CD14-positive monocyte (primary cell): Measurements from ENCODE around the gene DPYSL3. TPM values are rescaled to one million over a fixed set of nuclear protein-coding genes. Genes with fewer than 3 reads are reported as not detected.

Experiments used
- DNase-seq, 3 donors: peaks; one replicate each; pipeline ENCODE4 v3.0.0-alpha.2; 2011 to 2022
- H2AFZ ChIP-seq: 2 replicates; pipeline ENCODE4 v1.6.0; 2012; ENCODE audit warnings: mild to moderate bottlenecking, low read depth, low read length, inconsistent platforms; ENCODE audit not compliant: insufficient read depth, poor library complexity, severe bottlenecking
- H3K27ac ChIP-seq, 2 donors: 1 replicate in 1 of 2; 2 replicates in 1 of 2; pipeline ENCODE4 v1.5.1; 2012 to 2013; ENCODE audit warnings: low read length in 2 of 2, control low read depth in 1 of 2, inconsistent platforms in 1 of 2, low read depth in 1 of 2, mild to moderate bottlenecking in 1 of 2
- H3K27me3 ChIP-seq, 2 donors: one replicate each; pipeline versions ENCODE4 v1.6.0 to v1.6.1; 2011 to 2013; ENCODE audit warnings: low read length in 2 of 2; ENCODE audit not compliant: control insufficient read depth in 2 of 2, insufficient read depth in 2 of 2
- H3K36me3 ChIP-seq, 2 donors: replicated peaks in 1 of 2; 1 replicate in 1 of 2; 2 replicates in 1 of 2; pipeline versions ENCODE4 v1.5.1 to v1.6.1; 2012 to 2013; ENCODE audit warnings: low read length in 2 of 2, control low read depth in 1 of 2, inconsistent platforms in 1 of 2, mild to moderate bottlenecking in 1 of 2; ENCODE audit not compliant: insufficient read depth in 2 of 2, control insufficient read depth in 1 of 2
- H3K4me1 ChIP-seq, 2 donors: 1 replicate in 1 of 2; 2 replicates in 1 of 2; pipeline versions ENCODE4 v1.5.1 to v1.6.1; 2012 to 2013; ENCODE audit warnings: low read length in 2 of 2, control low read depth in 1 of 2, inconsistent platforms in 1 of 2, mild to moderate bottlenecking in 1 of 2, moderate library complexity in 1 of 2; ENCODE audit not compliant: insufficient read depth in 2 of 2, control insufficient read depth in 1 of 2
- H3K4me2 ChIP-seq: replicated peaks from 2 replicates; pipeline ENCODE3; 2012; ENCODE audit warnings: low read length, moderate library complexity, mild to moderate bottlenecking; ENCODE audit not compliant: poor library complexity, severe bottlenecking; ENCODE audit errors: extremely low read depth
- H3K4me3 ChIP-seq, 3 experiments: fragments of 200-600 bp in 1 of 3; sonication (generic) in 1 of 3; replicated peaks in 1 of 3; 1 replicate in 2 of 3; 2 replicates in 1 of 3; pipeline ENCODE4 v1.5.1; 2011 to 2013; ENCODE audit warnings: low read length in 3 of 3, mild to moderate bottlenecking in 3 of 3, control low read depth in 2 of 3, low read depth in 2 of 3, inconsistent platforms in 1 of 3, moderate library complexity in 1 of 3
- H3K79me2 ChIP-seq: 2 replicates; pipeline ENCODE4 v1.6.0; 2012; ENCODE audit warnings: mild to moderate bottlenecking, control low read depth, inconsistent platforms, low read length, moderate library complexity; ENCODE audit not compliant: insufficient read depth
- H3K9ac ChIP-seq: 2 replicates; pipeline ENCODE4 v1.6.0; 2017; ENCODE audit warnings: low read length, mild to moderate bottlenecking; ENCODE audit not compliant: insufficient read depth, poor library complexity, severe bottlenecking
- H3K9me3 ChIP-seq, 2 donors: replicated peaks in 1 of 2; 1 replicate in 1 of 2; 2 replicates in 1 of 2; pipeline versions ENCODE4 v1.5.1 to v1.6.1; 2012 to 2013; ENCODE audit warnings: low read length in 2 of 2, control low read depth in 1 of 2; ENCODE audit not compliant: control insufficient read depth in 1 of 2, insufficient read depth in 1 of 2
- H4K20me1 ChIP-seq: 2 replicates; pipeline ENCODE4 v1.6.0; 2012; ENCODE audit warnings: mild to moderate bottlenecking, low read length, control low read depth, moderate library complexity; ENCODE audit not compliant: insufficient read depth
- H3K27ac Mint-ChIP-seq, 7 donors: one replicate each; pipeline ENCODE4 v1.8.0; 2020; ENCODE audit warnings: mild to moderate bottlenecking in 7 of 7, mixed read lengths in 7 of 7, moderate library complexity in 6 of 7, inconsistent platforms in 2 of 7
- H3K27me3 Mint-ChIP-seq, 3 donors: one replicate each; pipeline ENCODE4 v1.8.0; 2021 to 2022; ENCODE audit warnings: low read depth in 3 of 3, mild to moderate bottlenecking in 3 of 3, mixed read lengths in 3 of 3, moderate library complexity in 3 of 3, inconsistent platforms in 1 of 3
- H3K36me3 Mint-ChIP-seq, 2 donors: one replicate each; pipeline ENCODE4 v1.8.0; 2020; ENCODE audit warnings: mixed read lengths in 2 of 2, inconsistent platforms in 1 of 2, mild to moderate bottlenecking in 1 of 2
- H3K4me1 Mint-ChIP-seq: one replicate; pipeline ENCODE4 v1.8.0; 2020; ENCODE audit warnings: mild to moderate bottlenecking, mixed read lengths
- H3K4me3 Mint-ChIP-seq, 2 donors: one replicate each; pipeline ENCODE4 v1.8.0; 2020; ENCODE audit warnings: mild to moderate bottlenecking in 2 of 2, mixed read lengths in 2 of 2, moderate library complexity in 1 of 2
- H3K9me3 Mint-ChIP-seq, 7 donors: one replicate each; pipeline ENCODE4 v1.8.0; 2020 to 2022; ENCODE audit warnings: mixed read lengths in 7 of 7, mild to moderate bottlenecking in 6 of 7, moderate library complexity in 6 of 7, inconsistent platforms in 2 of 7
- WGBS: methylation state at CpG from one replicate; pipeline ENCODE4 v1.1.5; 2013; ENCODE audit warnings: missing lambda C conversion rate; ENCODE audit not compliant: insufficient coverage; 5-methylcytosine and 5-hydroxymethylcytosine counted together
- intact Hi-C, 2 donors: fragments of 100-400 bp; cut with micrococcal nuclease; formaldehyde crosslinking; loops; one replicate each; pipeline versions ENCODE4 v1.15.0 to v1.15.1; 2023
- polyA plus RNA-seq, 3 donors: library from polyadenylated mRNA; depleted of rRNA in 1 of 3; unstranded in 2 of 3; stranded (reverse) in 1 of 3; fragments of 300-500 nt in 2 of 3; fragments of >200 nt in 1 of 3; fragmentation: Illumina TruSeq in 2 of 3; gene quantifications; 1 replicate in 2 of 3; 2 replicates in 1 of 3; pipeline ENCODE4 v1.2.3, GENCODE V29; 2012 to 2021
- TF ChIP-seq, protein P1 (sequence below): fragments of 200-600 bp; IDR thresholded peaks from one replicate; pipeline ENCODE4 v1.8.0; 2022; ENCODE audit warnings: antibody characterized with exemption, mild to moderate bottlenecking

The DPYSL3 gene
- polyA plus RNA-seq, 3 donors = 0.05 TPM; not detected in 2

DNA sequence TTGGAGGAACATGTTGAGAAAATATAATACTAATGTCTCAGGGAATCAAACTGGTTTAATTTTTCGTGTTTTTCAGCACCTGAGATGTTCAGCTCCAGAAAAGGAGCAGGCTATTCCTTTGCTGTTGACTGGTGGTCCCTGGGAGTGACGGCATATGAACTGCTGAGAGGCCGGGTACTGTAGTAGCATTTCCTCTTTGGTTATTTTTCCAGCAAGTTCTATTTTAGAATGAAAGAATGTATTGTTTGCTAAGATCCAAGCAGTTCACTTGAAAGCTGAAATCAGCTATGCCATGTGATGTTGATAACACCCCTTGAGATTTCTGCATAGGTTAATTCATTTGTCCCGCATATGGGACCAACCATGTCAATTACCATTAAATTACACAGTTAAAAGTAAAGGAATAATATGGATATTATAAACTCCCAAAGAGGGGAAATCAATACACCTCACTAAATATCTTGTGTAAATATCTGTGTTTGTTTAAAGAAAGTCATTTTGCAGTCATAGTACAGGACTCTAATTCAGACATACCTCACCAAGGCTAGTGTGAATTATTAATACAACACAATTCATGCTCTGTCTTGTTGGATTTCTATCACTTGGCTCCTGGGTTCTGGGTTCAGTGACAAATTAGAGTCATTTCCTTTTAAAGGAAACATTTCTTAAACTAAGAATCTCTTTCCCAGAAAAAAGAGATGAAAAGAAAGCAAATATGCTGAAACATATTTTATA, 148.3 kb downstream of the DPYSL3 start:
- Mint-ChIP-seq H3K27me3 (peaks cover 0 to 2% (median 0%) of the 10 kb centered on the region in 3 donors), H3K27ac (no peak overlapping the region), H3K9me3 (no peaks in the 10 kb centered on the region), H3K4me1 (no peaks in the 10 kb centered on the region), H3K4me3 (no peak overlapping the region), H3K36me3 (no peaks in the 10 kb centered on the region)
- H3K27me3 ChIP-seq = no peaks in the 10 kb centered on the region
- H3K27ac ChIP-seq = no peak overlapping the region
- no peaks in the 10 kb centered on the region for H3K79me2 ChIP-seq
- no peaks in the 10 kb centered on the region for H4K20me1 ChIP-seq
- H3K4me1 ChIP-seq = no peaks in the 10 kb centered on the region
- no peak overlapping the region for H3K9ac ChIP-seq
- no peak overlapping the region for H3K4me2 ChIP-seq
- H3K9me3 ChIP-seq = no peaks in the 10 kb centered on the region
- intact Hi-C loops = no loop called here
- H3K36me3 ChIP-seq = no peaks in the 10 kb centered on the region
- H3K4me3 ChIP-seq = no peak overlapping the region
- DNase-seq = no peak
- no peak overlapping the region for H2AFZ ChIP-seq
- WGBS = 85% methylated on average over 3 of the region's 4 CpGs
- TF ChIP-seq, protein P1, sequence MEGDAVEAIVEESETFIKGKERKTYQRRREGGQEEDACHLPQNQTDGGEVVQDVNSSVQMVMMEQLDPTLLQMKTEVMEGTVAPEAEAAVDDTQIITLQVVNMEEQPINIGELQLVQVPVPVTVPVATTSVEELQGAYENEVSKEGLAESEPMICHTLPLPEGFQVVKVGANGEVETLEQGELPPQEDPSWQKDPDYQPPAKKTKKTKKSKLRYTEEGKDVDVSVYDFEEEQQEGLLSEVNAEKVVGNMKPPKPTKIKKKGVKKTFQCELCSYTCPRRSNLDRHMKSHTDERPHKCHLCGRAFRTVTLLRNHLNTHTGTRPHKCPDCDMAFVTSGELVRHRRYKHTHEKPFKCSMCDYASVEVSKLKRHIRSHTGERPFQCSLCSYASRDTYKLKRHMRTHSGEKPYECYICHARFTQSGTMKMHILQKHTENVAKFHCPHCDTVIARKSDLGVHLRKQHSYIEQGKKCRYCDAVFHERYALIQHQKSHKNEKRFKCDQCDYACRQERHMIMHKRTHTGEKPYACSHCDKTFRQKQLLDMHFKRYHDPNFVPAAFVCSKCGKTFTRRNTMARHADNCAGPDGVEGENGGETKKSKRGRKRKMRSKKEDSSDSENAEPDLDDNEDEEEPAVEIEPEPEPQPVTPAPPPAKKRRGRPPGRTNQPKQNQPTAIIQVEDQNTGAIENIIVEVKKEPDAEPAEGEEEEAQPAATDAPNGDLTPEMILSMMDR = no peak

DNA sequence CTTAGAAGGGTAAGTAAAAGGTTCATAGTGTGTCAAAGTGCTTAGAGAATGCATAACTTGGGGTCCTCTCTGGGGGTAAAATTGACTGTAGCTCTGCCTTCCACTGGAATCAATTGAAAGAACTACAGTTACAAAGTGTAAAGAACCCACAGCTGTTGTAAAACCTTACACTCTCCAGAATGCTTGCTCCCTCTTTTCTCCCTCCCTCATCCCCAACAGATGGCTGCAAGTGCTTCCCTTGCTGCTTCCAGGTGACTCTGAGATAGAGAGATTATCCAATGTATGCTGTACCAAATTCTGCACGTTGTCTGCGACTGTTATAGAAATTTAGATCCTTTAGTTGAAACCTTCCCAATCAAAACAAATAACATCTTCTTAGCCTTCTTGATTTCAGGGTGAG, 149.1 kb downstream of the DPYSL3 start:
- intact Hi-C loops = no loop called here
- WGBS = 100% methylated on average over 1 of the region's 2 CpGs
- Mint-ChIP-seq H3K4me1 (no peaks in the 10 kb centered on the region), H3K9me3 (no peaks in the 10 kb centered on the region), H3K27ac (no peak overlapping the region), H3K4me3 (no peak overlapping the region), H3K36me3 (no peaks in the 10 kb centered on the region), H3K27me3 (no peaks in the 10 kb centered on the region)
- Histone ChIP-seq H4K20me1 (no peaks in the 10 kb centered on the region), H3K79me2 (no peaks in the 10 kb centered on the region), H3K4me2 (no peak overlapping the region), H3K9ac (no peak overlapping the region), H3K9me3 (no peaks in the 10 kb centered on the region), H3K4me3 (no peak overlapping the region), H3K27ac (no peak overlapping the region), H2AFZ (no peak overlapping the region), H3K36me3 (no peaks in the 10 kb centered on the region), H3K4me1 (no peaks in the 10 kb centered on the region), H3K27me3 (no peaks in the 10 kb centered on the region)
- no peak for DNase-seq
- TF ChIP-seq, protein P1 = no peak
